Uterus (tissue), 4 donors: Measurements from ENCODE around the gene CORT. TPM values are rescaled to one million over a fixed set of nuclear protein-coding genes. Genes with fewer than 3 reads are reported as not detected.
A peak's percentile ranks its signal among the peaks of the same experiment; 100 is the strongest.
"Not testable (repeated sequence)": the region's sequence is repeated elsewhere in the genome, so short reads cannot be mapped to it uniquely, and the experiment has no call there.

Experiments used
- DNase-seq, 2 donors: peaks; one replicate each; pipeline ENCODE4 v3.0.0-alpha.2; 2019 to 2020
- H3K27ac ChIP-seq, 2 donors: fragments of 200-600 bp; sonication (generic); 1 replicate in 1 of 2; 2 replicates in 1 of 2; pipeline ENCODE4 v1.5.1; 2016 to 2018
- H3K27me3 ChIP-seq, 2 donors: fragments of 200-600 bp; sonication (generic); one replicate each; pipeline ENCODE4 v1.5.1; 2018 to 2019; ENCODE audit warnings: control low read depth in 1 of 2
- H3K36me3 ChIP-seq, 2 donors: fragments of 200-600 bp; sonication (generic); one replicate each; pipeline ENCODE4 v1.5.1; 2019; ENCODE audit warnings: control low read depth in 1 of 2
- H3K4me1 ChIP-seq, 2 donors: fragments of 200-600 bp; sonication (generic); one replicate each; pipeline ENCODE4 v1.5.1; 2018 to 2019; ENCODE audit warnings: control low read depth in 1 of 2
- H3K4me3 ChIP-seq, 2 donors: fragments of 200-600 bp; sonication (generic); 1 replicate in 1 of 2; 2 replicates in 1 of 2; pipeline ENCODE4 v1.5.1; 2018 to 2019; ENCODE audit warnings: mild to moderate bottlenecking in 1 of 2
- H3K9me3 ChIP-seq, 2 donors: fragments of 200-600 bp; sonication (generic); one replicate each; pipeline ENCODE4 v1.5.1; 2019; ENCODE audit warnings: control low read depth in 1 of 2
- CTCF ChIP-seq, 4 experiments: fragments of 200-600 bp in 2 of 4; fragments of 450-650 bp in 2 of 4; sonication (generic) in 2 of 4; IDR thresholded peaks; one replicate each; pipeline ENCODE4 v1.5.1; 2016 to 2019; ENCODE audit warnings: antibody characterized with exemption in 4 of 4, mild to moderate bottlenecking in 2 of 4, moderate library complexity in 1 of 4
- POLR2A ChIP-seq, 2 donors: fragments of 450-650 bp; IDR thresholded peaks; one replicate each; pipeline ENCODE4 v1.6.1; 2016; ENCODE audit warnings: antibody characterized with exemption in 2 of 2, mild to moderate bottlenecking in 1 of 2, moderate library complexity in 1 of 2
- intact Hi-C: fragments of 100-400 bp; cut with DNase I; formaldehyde crosslinking; loops from one replicate; pipeline ENCODE4 v1.15.1; 2023; ENCODE audit warnings: low total_unique reads
- total RNA-seq, 4 donors: library from RNA; depleted of rRNA in 3 of 4; stranded (reverse); fragments of >200 nt in 3 of 4; gene quantifications; one replicate each; pipeline versions ENCODE4 v1.1.0 to v1.2.4, GENCODE V29; 2014 to 2023
- donor health status: DM: yes; HTN: yes; CAD: no.

CORT gene
- total RNA-seq, 4 donors from 2014 or later, result 0.79 TPM; not detected in 3

- H3K27me3 ChIP-seq, result no peaks in the 10 kb centered on the region
Observed at GRCh38 chr1:10450836-10451235, 1.0 kb downstream of the CORT start.

GRCh38 chr1:10451287-10451686 is 1.5 kb downstream of the CORT start:
- Histone ChIP-seq H3K36me3 (no peaks in the 10 kb centered on the region), H3K4me1 (no peaks in the 10 kb centered on the region), H3K9me3 (no peaks in the 10 kb centered on the region), H3K4me3 (no peak overlapping the region), H3K27me3 (no peaks in the 10 kb centered on the region), H3K27ac (no peak overlapping the region)
- TF ChIP-seq CTCF (IDR thresholded peaks at IDR 0.05) (no peak), POLR2A (IDR thresholded peaks at IDR 0.05) (no peak)
- DNase-seq, result no peak
- intact Hi-C loops, result no loop called here

More at GRCh38 chr1:10450836-10451235, 1.0 kb downstream of the CORT start:
- Histone ChIP-seq H3K9me3 (no peaks in the 10 kb centered on the region), H3K4me1 (no peaks in the 10 kb centered on the region), H3K27ac (no peak overlapping the region), H3K36me3 (no peaks in the 10 kb centered on the region), H3K4me3 (no peak overlapping the region)
- TF ChIP-seq CTCF (IDR thresholded peaks at IDR 0.05) (no peak), POLR2A (IDR thresholded peaks at IDR 0.05) (no peak)
- no peak for DNase-seq
- intact Hi-C loops, result no loop called here

GRCh38 chr1:10456048-10456447 is 6.2 kb downstream of the CORT start:
- no peaks in the 10 kb centered on the region for H3K4me1 ChIP-seq

GRCh38 chr1:10456661-10457060 is 6.8 kb downstream of the CORT start:
- DNase-seq, result no peak
- H3K36me3 ChIP-seq, result no peaks in the 10 kb centered on the region
- H3K27me3 ChIP-seq, result no peaks in the 10 kb centered on the region
- H3K4me3 ChIP-seq, result no peak overlapping the region
- no peak for TF ChIP-seq CTCF (IDR thresholded peaks at IDR 0.05)
- TF ChIP-seq POLR2A (IDR thresholded peaks at IDR 0.05), result no peak
- no peaks in the 10 kb centered on the region for H3K4me1 ChIP-seq
- H3K9me3 ChIP-seq, result no peaks in the 10 kb centered on the region
- no peak overlapping the region for H3K27ac ChIP-seq
- intact Hi-C loops, result no loop called here

More at GRCh38 chr1:10456048-10456447, 6.2 kb downstream of the CORT start:
- DNase-seq, result no peak
- H3K36me3 ChIP-seq, result no peaks in the 10 kb centered on the region
- TF ChIP-seq CTCF (IDR thresholded peaks at IDR 0.05) (no peak), POLR2A (IDR thresholded peaks at IDR 0.05) (no peak)
- intact Hi-C loops, result no loop called here
- no peak overlapping the region for H3K27ac ChIP-seq
- no peak overlapping the region for H3K4me3 ChIP-seq
- H3K9me3 ChIP-seq, result no peaks in the 10 kb centered on the region
- no peaks in the 10 kb centered on the region for H3K27me3 ChIP-seq

GRCh38 chr1:10457462-10457861 is 7.6 kb downstream of the CORT start:
- H3K4me3 ChIP-seq, H3K36me3 ChIP-seq, DNase-seq, H3K4me1 ChIP-seq, H3K27me3 ChIP-seq, H3K9me3 ChIP-seq, intact Hi-C loops: not testable (repeated sequence)
- peak overlapping the region; percentile 7 to 50 for H3K27ac ChIP-seq

GRCh38 chr1:10457875-10458274 is 8.0 kb downstream of the CORT start:
- Histone ChIP-seq H3K27ac (peak overlapping the region; percentile 7 to 50), H3K4me1 (no peaks in the 10 kb centered on the region), H3K4me3 (no peak overlapping the region), H3K36me3 (no peaks in the 10 kb centered on the region), H3K27me3 (no peaks in the 10 kb centered on the region), H3K9me3 (no peaks in the 10 kb centered on the region)
- intact Hi-C loops, result no loop called here
- TF ChIP-seq POLR2A (IDR thresholded peaks at IDR 0.05), result no peak
- no peak for TF ChIP-seq CTCF (IDR thresholded peaks at IDR 0.05)
- no peak for DNase-seq
